HG02642 (cell line): ENCODE measurements around the gene GALR3.

Experiments used
- ATAC-seq: cut with Tn5 transposase; IDR thresholded peaks from one replicate; pipeline ENCODE4 v1.9.1; 2021; ENCODE audit warnings: mild to moderate bottlenecking; ENCODE audit not compliant: unreplicated experiment, poor library complexity

GALR3 gene

GRCh38 chr22:37802310-37803194 lies 20.6 kb upstream of the GALR3 start:
- no peak for ATAC-seq

GRCh38 chr22:37803195-37803638 lies 20.0 kb upstream of the GALR3 start:
- no peak for ATAC-seq

- no peak for ATAC-seq
Observed at GRCh38 chr22:37803639-37804351, 19.4 kb upstream of the GALR3 start.

DNA sequence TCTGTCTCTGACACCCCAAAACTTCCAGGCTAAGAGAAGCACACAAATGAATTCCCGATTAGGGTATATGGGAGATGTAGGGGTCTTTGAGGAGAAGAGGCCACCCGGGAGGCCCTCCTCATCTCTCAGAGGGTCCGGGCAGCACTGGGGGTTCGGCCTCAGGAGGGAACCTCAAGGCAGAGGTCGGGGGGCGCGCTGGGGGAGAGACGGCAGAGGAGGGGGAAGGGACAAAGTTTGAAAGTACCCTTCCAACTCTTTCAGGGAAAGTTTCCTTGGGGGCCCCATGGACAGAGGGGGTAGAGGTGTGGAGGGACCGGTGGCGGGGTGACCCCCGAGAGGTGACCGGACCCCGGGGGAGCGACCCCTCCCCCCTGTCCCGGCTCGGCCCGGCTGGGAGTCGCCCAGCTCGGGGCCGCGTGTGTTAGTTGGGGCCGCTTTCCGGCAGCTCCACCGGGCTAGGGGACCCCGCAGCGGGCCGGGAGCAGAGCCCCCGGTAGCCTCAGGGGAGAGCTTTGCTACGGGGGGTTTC lies 18.8 kb upstream of the GALR3 start:
- no peak for ATAC-seq

GRCh38 chr22:37804881-37805809 lies 18.0 kb upstream of the GALR3 start:
- ATAC-seq = no peak

DNA sequence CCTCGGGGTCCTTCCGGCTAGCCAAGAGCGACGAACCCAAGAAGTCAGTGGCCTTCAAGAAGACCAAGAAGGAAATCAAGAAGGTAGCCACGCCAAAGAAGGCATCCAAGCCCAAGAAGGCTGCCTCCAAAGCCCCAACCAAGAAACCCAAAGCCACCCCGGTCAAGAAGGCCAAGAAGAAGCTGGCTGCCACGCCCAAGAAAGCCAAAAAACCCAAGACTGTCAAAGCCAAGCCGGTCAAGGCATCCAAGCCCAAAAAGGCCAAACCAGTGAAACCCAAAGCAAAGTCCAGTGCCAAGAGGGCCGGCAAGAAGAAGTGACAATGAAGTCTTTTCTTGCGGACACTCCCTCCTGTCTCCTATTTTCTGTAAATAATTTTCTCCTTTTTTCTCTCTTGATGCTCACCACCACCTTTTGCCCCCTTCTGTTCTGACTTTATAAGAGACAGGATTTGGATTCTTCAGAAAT lies 17.3 kb upstream of the GALR3 start:
- no peak for ATAC-seq

DNA sequence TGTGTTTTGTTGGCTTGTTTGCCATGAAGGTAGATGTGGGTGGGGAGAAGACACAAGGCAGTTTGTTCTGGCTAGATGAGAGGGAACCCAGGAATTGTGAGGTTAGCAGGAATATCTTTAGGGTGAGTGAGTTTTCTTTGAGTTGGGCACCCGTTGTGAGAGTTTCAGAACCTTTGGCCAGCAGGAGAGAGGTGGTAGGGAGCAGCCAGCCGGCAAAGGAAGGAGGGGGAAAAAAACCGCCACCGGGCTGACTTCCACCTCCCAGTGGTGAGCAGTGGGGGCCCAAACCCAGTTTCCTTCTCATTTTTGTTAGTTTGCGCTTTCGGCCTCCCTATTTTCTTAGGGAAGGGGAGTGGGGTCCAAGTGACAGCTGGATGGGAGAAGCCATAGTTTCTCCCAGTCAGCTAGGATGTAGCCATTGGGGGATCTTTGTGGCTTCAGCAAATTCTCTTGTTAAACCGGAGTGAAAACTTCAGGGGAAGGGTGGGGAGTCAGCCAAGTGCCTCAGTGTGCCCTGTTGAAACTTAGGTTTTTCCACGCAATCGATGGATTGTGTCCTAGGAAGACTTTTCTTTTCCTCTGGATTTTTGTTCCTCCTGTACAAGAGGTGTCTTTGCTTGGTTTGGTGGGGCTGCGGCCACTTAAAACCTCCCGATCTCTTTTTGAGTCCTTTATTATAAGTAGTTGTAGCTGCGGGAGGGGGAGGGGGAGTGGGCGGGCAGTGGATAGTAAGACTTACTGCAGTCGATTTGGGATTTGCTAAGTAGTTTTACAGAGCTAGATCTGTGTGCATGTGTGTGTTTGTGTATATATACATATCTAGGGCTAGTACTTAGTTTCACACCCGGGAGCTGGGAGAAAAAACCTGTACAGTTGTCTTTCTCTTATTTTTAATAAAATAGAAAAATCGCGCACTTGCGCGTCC lies 16.5 kb upstream of the GALR3 start:
- ATAC-seq = no peak

GRCh38 chr22:37807410-37808293 lies 15.5 kb upstream of the GALR3 start, which contains the start of gene GCAT:
GCAT (plus strand) TSS chr22:37807934; CDS start chr22:37807968, 34 bp downstream.
- peak; percentile 88 for ATAC-seq

DNA sequence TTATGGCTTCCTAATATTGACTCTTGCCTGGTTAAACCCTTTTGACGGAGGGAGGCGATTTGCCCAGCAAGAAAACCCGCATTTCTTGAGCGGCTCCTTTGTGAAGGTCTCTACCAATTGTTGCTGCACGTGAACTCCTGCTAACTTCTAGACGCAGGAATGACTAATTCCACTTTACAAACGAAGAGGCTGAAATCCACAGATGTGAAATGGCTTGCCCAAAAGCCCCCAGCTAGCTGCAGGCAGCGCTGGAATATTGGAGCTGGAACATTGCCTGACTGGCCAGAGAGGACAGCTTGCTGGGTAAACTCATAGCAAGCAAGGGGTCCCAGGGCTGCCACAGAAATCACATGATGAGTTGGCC lies 14.9 kb upstream of the GALR3 start:
- ATAC-seq = no peak

DNA sequence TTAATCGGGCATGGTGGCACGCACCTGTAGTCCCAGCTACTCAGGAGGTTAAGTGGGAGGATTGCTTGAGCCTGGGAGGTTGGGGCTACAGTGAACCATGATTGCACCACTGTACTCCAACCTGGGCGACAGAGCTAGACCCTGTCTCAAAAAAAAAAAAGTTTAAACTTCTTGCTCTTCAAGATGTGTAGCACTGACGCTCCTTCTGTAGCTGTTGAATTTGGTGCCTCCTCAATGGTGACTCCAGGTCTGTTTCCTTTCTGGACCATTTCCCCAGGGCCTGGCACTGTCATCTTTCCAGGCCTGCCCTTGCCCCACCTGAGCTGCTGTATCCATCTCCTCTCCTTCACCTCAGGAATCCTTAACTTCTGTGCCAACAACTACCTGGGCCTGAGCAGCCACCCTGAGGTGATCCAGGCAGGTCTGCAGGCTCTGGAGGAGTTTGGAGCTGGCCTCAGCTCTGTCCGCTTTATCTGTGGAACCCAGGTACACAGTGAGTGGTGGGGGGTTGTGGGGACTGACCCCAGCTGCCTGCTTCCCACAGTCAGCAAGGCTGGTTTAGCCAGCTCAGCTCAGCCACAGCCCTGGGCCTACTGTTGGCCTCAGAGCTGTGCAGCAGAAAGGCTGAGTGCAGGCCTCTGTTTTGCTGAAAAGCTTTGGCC lies 13.4 kb upstream of the GALR3 start:
- ATAC-seq = no peak

DNA sequence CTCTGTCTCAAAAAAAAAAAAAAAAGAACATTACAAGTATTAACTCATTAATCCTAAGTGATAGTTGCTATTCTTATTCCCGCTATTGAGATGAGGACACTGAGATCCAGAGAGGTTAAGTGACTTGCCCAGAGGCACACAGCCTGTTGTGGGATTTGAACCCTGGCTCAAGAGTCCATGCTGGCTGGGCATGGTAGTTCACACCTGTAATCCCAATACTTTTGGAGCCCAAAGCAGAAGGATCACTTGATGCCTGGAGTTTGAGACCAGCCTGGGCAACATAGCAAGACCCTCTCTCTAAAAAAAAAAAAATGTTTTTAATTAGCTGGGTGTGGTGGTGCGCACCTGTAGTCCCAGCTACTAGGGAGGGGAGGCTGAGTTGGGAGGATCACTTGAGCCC lies 11.3 kb upstream of the GALR3 start:
- ATAC-seq = no peak

GRCh38 chr22:37812869-37813678 lies 10.1 kb upstream of the GALR3 start:
- ATAC-seq = no peak

GRCh38 chr22:37815593-37815992 lies 7.6 kb upstream of the GALR3 start:
- ATAC-seq = no peak

DNA sequence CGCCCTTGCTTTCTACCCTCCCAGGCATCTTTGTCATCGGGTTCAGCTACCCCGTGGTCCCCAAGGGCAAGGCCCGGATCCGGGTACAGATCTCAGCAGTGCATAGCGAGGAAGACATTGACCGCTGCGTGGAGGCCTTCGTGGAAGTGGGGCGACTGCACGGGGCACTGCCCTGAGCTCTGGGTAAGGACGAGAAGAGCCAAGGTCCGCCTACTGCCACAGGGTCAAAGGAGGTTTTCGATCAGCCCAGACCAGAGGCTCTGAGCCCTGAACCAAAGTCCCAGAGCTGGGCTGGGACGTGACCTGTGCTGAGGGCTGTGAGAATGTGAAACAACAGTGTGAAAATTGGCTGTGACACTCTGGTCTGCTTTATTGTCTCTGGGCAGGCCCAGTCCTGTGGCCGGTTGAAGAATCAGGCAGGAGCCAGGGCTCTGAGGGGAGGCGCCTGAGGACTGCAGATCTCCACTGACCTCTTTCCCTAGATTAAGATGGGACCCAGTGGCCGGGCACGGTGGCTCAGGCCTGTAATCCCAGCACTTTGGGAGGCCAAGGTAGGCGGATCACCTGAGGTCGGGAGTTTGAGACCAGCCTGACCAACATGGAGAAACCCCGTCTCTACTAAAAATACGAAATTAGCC lies 6.5 kb upstream of the GALR3 start:
- ATAC-seq = no peak

- ATAC-seq = peak; percentile 63
Observed at GRCh38 chr22:37817705-37818408, 5.3 kb upstream of the GALR3 start.
